CD1c-positive myeloid dendritic cell (primary cell): Measurements from ENCODE around the gene TTLL12.
A peak's percentile ranks its signal among the peaks of the same experiment; 100 is the strongest.

Experiments used
- DNase-seq: peaks from one replicate; pipeline ENCODE4 v3.0.0-alpha.2; 2016; ENCODE audit errors: extremely low spot score

TTLL12 gene

DNA sequence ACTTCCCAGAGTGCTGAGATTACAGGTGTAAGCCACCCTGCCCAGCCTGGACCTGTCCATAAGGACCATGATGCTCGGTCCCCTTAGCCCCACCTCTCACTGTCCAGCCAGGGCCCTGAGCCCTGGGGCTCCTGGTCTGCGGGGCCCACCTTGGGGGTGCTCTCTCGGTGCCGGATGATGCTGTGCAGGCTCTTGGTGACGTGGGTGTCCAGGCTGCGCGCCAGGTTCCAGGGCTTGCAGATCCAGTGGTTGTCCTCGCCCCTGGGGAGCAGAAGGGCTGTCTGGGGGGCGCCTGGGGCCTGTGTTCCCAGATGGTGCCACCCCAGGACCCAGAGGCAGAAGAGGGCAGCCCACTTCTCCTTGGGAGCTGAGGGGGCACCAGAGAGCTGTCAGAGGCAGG lies 13.4 kb downstream of the TTLL12 start:
- no peak for DNase-seq

DNA sequence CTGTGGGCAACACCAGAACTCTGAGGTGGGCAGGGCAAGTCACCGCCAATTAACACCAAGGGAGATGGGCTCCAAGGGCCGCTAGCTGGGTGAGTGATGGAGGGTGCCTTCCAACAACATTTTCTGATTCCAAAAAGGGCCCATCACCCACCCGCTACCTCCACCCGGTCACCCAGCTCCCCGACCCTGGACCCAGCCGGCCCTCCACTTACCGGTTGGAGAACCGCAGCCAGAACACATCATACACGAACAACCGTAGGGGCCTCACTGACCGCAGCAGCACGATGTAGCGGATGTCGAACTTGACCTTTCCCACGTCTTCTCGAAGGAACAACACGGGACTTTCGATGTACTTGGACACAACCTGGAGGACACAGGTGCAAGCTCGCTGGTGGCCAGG lies 14.7 kb downstream of the TTLL12 start:
- DNase-seq = no peak

DNA sequence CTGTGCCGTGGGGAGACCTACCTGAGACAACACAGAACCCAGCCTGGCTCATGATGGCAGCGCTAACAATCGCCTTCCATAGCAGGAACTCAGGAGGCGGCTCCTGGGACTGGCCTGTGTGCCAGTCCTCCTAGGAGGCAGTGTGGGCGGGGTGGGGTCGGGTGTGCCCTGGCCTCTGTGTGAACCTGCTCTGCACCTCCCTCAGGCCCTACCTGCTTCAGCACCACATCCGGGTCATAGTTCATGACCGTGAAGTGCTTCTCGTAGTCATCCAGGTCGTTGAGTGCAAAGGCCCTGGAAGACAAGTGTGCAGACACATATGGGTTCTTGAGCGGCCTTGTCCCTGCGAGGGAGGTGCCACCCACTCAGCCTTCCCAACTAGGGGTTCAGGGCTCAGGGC lies 15.3 kb downstream of the TTLL12 start:
- no peak for DNase-seq

DNA sequence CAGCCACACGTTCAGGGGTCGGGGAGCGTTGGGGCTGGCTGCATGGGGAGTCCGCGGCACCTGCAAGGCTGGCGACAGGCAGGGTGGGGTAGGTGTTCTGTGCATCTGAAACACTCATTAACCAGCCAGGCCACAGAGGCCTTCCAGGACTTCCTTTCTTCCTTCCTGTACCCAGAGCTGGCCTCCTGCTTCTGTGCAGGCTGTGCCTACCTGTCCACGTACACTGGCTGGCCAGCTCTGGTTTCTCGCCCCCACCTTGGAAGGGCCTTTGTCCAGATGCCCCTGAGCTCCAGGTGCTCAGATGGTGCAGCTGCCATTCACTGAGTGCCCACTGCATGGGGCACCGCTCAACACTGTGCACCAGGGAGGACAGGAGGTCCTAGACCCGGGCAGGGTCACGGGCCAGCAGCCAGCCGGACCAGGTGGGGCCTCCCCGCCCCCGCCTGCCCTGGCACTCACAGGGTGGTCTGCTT lies 15.9 kb downstream of the TTLL12 start:
- DNase-seq = no peak

GRCh38 chr22:43170131-43170480 lies 16.8 kb downstream of the TTLL12 start:
- DNase-seq = no peak

DNA sequence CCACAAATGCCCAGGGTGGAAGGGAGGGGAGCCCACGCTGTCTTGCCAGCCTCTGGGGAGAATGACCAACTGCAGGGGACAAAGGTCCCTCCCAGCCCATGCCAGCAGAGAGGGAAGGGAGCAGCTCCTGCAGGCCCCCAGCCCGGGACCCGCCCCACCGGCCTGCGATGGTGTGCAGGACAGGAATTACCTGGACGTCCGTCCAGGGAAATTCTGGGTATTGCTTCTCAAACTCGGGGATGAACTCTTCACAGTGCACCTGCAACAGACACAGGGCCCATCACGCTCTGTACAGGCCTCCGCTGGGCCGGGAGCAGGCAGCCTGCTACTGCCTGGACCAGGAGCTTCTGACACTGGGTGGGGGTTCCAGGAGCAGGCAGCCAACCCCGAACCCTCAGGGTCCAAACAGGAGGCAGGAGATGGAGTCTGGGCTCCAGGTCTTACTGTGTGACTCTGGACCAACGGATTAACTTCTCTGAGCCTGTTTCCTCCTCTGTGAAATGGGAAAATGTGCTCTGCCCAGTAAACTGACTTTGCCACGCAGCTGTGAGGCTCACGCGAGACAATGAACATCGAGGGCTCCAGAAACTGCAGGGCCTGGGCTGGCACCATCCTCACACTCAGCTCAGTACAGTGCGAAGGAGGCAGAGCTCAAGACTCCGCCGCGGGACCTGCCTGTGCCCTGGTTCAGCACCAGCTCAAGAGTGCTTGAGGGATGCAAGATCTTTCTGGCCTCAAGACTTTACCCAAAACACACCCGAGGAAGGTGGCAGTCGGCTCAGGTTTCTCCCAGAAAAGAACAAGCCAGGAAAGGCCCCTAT lies 17.4 kb downstream of the TTLL12 start:
- no peak for DNase-seq

DNA sequence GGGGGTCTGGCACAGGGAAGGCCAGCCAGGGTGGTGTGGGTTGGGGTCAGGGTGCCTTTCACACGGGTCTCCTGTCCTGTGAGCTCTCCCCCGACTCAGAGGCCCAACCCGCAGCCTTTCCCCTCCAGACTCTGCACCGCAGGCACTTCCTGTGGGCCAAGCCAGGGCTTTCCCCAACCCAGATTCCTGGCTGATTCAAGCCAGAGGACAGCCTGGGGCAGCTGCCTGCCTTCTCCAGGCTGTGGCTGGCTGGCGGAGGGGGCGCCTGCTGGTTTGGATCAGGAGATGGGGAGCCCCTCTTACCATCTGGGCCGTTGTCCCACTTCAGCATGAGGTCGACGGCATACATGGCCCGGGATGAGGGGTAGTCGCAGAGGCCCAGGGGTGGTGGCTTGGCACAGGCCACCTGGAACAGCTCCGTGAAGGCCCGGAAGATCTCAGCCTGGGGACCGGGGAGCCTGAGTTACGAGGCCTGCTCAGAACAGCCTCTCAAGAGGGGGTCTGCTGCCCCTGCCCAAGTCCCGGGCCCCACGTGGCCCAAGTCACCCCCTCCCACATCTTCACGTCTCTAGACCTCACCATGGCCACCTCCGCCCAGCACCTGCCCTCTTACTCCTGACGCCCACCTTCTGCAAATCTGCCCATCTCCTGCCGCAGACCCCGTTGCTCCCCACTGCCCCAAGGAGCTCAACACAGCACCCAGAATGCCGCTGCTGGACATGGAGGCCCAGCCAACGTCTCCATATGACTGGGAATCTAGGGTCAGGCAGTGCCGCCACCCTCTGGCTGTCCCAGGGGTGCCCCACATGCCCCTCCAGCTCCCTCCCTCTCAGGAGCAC lies 18.2 kb downstream of the TTLL12 start:
- no peak for DNase-seq

- DNase-seq = no peak
Measured at GRCh38 chr22:43167001-43167589, 19.8 kb downstream of the TTLL12 start.

GRCh38 chr22:43166132-43166930 lies 20.6 kb downstream of the TTLL12 start:
- no peak for DNase-seq

DNA sequence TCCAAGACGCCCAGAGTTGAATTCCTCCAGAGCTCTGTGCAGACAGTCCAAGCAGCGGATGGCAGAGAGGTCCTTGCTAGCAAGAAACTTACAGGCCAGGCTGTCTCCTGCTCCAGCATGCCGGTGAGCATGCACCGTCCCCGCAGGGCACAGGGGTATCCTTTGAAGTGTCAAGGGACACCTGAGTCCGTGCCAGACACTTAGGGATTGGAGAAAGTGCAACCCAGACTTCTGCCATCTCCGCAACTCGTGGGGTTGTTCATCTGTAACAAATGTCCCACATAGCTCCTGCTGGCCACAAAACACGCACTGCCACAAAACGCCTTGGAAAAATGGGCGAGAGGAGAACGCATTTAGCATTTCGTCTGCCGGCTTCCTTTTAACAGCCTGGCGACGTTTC lies 22.3 kb downstream of the TTLL12 start:
- DNase-seq = no peak

DNA sequence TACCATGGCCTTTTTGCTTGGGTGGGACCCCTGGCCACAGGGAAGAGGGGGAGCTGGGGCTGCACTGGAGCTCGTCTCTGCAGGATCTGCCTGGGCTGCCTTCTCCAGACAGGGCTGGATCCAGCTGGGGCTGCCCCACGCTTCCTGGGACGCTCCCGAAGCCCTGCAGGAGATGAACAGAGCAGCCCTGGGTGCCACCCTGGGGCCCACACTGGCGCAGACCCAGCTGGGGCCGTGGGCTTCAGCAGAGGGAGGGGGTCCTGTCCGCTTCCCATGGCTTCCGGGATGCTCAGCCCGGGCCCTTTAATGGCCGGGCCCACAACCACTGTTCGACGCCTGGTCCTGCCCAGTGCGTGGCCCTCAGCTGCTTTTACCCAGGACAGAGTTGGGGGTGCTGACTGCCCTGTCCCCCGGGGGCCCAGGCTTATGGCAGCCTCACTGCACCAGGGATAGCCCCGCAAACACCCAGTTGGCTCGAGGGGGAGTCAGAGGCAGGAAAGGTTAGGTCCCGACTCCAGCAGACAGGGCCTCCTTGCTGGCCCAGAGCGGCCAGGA lies 23.6 kb downstream of the TTLL12 start:
- no peak for DNase-seq

DNA sequence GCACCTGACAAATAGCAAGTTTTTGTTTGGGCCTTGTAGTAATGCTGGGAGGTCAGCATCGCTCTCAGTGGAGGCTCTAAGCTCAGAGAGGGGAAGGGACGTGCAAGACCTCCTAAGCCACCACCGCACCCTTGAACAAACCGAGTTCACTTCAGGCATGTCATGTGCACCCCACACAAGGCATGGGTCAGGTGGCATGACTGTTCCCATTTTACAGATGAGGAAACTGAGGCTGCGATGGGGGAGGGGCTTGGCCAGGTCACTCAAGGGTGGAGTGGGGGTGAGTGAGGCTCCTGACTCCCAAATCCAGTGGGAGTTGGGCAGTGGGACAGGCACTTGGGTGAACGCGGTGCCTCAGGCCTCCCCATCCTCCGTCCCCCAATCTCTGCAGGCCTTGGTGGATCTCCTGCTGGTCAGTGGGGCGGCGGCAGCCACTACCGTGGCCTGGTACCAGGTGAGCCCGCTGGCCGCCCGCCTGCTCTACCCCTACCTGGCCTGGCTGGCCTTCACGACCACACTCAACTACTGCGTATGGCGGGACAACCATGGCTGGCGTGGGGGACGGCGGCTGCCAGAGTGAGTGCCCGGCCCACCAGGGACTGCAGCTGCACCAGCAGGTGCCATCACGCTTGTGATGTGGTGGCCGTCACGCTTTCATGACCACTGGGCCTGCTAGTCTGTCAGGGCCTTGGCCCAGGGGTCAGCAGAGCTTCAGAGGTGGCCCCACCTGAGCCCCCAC lies 24.4 kb downstream of the TTLL12 start:
- no peak for DNase-seq

DNA sequence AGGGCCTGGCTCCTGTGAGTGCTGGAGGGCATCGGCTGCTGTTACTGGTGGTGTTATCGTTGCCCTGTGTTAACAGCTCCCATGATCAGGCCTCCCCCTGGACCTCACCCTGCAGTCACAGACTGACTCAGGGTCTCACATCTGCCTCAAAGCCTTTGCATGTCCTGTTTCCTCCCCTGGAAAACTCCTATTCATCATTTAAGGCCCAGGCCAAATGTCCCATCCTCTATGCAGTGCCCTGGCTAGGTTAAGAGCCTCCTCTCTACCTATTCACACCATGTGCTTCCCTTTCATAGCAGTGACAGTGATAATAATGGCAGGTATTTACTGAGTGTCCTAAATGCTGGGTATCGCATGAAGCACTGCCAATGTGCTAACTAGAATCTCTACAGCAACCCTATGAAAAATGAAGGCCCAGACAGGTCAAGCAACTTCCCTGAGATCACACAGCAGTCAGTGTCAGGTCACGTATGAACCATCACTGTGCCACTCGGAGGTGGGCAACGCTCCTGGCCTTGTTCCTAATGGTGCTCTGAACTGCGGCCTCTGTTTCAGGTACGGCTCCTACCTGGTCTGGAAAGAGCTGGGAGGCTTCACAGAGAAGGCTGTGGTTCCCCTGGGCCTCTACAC lies 26.3 kb downstream of the TTLL12 start:
- no peak for DNase-seq

DNA sequence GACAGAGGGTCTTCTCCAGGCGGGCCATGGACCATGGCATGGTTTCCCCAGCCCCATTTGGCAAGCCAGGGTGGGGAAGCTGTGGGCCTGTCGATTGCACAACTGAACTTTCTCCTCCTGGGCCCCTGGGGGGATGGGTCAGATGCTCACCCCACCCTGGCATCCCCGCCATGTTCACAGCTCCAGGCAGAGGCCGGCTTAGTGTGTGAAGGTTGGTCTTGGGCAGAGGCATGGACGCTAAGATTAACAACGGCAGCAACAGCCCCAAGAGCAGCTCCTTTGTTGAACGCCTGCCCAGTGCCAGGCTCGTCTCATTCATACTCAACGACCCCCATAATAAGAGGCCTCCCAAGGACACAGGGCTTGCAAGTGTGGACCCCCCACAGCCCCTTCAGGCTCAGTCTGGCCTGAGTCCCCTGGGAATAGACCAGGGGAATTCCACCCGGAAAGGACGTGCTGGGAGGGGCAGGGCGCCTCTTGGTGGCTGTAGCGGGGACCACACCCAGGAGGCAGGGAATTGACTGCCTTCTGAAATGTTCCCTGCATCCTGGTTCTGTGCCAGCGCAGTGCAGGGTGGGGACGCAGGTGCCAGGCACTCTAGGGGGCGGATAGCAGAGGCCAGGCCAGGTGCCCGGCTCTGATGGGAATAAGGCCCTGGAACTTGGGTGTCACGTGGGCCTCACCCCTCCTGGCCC lies 27.3 kb downstream of the TTLL12 start:
- DNase-seq = no peak

- DNase-seq = no peak
Measured at GRCh38 chr22:43158778-43159483, 28.0 kb downstream of the TTLL12 start.

GRCh38 chr22:43157874-43158546 lies 28.9 kb downstream of the TTLL12 start:
- DNase-seq = no peak

- no peak for DNase-seq
Measured at GRCh38 chr22:43156413-43156812, 30.5 kb downstream of the TTLL12 start.

DNA sequence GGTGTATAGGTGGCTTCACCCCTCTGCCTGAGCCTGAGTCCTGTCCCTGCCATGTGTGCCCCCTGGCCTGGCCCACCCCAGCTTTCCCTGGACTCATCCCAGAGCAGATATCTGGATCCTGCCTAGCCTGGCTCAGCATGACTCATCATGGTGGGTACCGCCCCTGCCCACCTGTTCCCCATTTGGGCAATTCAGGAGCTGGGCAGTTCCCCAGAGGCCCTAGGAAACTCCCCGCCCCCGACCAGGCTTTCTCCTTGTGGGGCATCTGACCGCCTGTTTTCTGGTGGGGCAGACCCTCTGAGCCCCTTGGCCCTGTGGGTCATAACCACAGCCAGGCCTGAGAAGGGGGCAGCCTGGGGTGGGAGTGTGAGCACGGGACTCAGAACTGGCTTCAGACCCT lies 31.1 kb downstream of the TTLL12 start:
- DNase-seq = peak; percentile 75
